Omental fat pad (tissue), 4 donors: ENCODE results near the gene RGSL1. TPM values are rescaled to one million over a fixed set of nuclear protein-coding genes. Genes with fewer than 3 reads are reported as not detected.

ENCODE experiments used
- ATAC-seq: fragments of 150-250 bp; one replicate; pipeline ENCODE4 v1.9.1; 2016; ENCODE audit warnings: mild to moderate bottlenecking, moderate library complexity; ENCODE audit not compliant: low FRiP score
- DNase-seq: peaks from one replicate; pipeline ENCODE4 v3.0.0-alpha.2; 2019; ENCODE audit warnings: low spot score
- total RNA-seq, 4 donors: library from RNA; depleted of rRNA; stranded (reverse); fragments of >200 nt; gene quantifications; one replicate each; pipeline ENCODE4 v1.1.0, GENCODE V29; 2016
- TF ChIP-seq, protein P1 (sequence below), 3 donors: fragments of 450-650 bp; IDR thresholded peaks; one replicate each; pipeline ENCODE4 v1.5.1; 2016 to 2017; ENCODE audit warnings: antibody characterized with exemption in 3 of 3, mild to moderate bottlenecking in 3 of 3, moderate library complexity in 2 of 3

The RGSL1 gene
- total RNA-seq, 4 donors from 2014 or later = 1.7 TPM; not detected in 3

DNA sequence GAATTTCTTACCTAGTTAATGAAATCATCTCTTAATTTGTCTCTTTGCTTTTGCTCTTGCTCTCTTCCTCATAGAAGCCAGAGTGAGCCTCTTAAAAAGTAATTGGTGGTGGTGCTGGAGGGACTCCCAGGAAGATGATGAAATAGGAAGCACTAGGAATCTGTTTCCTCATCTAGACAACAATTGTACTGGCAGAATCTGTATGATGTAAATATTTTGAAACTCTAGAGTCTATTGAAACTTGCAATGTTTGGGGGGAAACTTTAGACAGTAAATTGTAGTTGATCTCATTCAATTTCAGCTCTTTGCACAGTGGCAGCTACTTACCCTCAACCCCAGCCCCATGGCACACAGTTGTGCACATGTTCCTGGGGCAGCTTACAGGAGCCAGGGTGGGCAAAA, 10.6 kb downstream of the RGSL1 start:
- TF ChIP-seq, protein P1, sequence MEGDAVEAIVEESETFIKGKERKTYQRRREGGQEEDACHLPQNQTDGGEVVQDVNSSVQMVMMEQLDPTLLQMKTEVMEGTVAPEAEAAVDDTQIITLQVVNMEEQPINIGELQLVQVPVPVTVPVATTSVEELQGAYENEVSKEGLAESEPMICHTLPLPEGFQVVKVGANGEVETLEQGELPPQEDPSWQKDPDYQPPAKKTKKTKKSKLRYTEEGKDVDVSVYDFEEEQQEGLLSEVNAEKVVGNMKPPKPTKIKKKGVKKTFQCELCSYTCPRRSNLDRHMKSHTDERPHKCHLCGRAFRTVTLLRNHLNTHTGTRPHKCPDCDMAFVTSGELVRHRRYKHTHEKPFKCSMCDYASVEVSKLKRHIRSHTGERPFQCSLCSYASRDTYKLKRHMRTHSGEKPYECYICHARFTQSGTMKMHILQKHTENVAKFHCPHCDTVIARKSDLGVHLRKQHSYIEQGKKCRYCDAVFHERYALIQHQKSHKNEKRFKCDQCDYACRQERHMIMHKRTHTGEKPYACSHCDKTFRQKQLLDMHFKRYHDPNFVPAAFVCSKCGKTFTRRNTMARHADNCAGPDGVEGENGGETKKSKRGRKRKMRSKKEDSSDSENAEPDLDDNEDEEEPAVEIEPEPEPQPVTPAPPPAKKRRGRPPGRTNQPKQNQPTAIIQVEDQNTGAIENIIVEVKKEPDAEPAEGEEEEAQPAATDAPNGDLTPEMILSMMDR (IDR thresholded peaks at IDR 0.05) = no peak
- ATAC-seq (no peak), DNase-seq (no peak)

DNA sequence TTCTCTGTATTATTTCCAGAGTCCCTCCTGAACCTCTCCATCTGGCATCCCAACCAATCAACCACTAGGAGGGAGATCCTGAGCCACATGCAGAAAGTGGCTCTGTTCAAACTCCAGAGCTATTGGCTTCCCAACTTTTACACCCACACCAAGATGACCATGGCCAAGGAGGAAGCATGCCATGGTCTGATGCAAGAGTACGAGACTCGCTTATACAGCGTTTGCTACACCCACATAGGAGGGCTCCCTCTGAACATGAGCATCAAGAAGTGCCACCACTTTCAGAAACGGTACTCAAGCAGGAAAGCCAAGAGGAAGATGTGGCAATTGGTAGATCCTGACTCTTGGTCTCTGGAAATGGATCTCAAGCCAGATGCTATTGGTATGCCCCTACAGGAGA, 23.6 kb downstream of the RGSL1 start:
- TF ChIP-seq, protein P1 (IDR thresholded peaks at IDR 0.05) = no peak
- DNase-seq (no peak), ATAC-seq (no peak)

DNA sequence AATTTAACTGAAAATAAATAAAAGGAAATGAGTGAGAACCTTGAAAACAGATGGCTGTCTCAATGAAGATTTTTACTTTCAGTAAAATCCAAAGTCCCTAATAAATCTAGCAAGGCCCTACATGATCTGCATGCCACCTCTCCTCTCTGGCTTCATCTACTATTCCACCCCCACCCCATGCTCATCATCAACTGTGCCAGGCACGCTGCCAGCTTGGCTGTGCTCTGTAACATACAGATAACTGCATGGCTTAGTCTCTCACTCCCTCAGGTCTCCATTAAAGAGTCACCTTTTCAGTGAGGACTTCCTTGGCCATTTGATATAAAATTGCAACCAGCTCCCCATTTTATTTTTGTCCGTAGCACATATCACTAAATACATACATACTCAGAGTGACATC, 26.7 kb downstream of the RGSL1 start:
- DNase-seq (no peak), ATAC-seq (no peak)
- TF ChIP-seq, protein P1 (IDR thresholded peaks at IDR 0.05) = no peak

DNA sequence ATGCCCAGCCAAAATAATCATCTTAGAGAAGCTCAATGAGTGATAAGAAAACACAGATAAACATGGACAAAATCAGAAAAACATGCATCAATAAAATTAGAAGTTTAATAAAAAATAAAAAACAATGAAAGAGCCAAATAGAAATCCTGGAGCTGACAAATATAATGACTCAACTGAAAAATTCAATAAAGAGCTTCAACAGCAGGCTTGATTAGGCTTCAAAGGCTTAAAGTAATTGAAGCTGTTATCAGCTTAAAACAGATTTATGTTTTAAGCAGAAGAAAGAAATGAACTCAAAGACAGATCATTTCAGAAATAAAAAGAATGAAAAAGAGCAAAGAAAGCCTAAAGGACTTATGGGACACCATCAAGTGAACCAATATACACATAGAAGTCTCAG, 28.3 kb downstream of the RGSL1 start:
- TF ChIP-seq, protein P1 (IDR thresholded peaks at IDR 0.05) = no peak
- ATAC-seq (no peak), DNase-seq (no peak)

DNA sequence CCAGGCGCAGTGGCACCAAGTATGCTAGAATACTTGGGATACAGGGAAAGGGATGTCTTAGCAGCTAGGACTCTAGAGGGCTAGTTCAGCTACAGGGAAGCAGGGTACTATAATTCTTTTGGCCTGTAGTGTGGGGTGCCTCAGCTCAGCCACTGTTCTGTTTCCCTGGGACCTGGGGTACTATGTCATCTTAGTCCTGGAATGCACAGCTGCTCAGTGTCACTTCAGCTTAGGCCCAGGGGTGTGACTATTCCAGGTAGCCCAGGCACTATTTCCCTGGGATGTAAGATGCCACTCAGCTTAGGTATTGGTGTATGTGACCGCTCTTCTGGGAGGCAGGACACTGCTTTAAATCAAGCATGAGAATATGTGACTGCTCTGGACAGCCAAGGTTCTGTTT, 34.1 kb downstream of the RGSL1 start:
- ATAC-seq = no peak
- TF ChIP-seq, protein P1 (IDR thresholded peaks at IDR 0.05) = no peak

DNA sequence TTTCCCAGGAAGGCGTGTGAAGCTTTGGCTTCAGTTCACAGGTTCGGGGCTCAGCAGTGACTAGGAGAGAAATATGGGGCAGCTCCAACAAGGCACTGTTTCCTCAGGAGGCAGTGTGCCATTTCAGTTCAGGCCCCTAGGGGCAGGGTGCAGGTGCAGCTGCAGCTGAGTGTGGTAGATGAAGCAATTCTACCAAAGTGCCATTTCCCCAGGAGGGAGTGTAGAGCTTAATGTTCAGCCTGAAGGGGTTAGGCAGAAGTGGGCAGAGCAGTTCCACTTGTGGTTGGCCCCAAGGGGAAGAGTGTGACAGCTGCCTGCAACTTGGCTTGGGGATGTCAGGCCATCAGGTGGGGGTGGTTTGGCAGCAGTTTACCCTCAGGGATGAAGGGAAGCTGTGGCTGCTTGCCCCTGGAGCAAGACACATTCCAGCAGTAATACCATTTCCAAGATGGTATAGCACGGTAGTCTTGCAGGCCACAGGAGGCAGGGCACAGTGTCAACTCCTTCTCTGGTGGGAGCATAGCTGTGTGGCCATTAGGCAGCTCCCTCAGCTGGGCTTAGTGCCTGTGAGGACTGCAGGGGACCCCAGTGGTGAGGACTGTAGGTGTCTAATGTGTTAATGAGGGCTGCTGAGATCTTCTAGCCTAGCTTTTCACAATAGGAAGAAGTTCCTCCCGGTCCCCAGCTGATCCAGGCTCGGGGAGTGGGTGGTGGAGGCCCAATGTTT, 34.7 kb downstream of the RGSL1 start:
- DNase-seq = no peak
- TF ChIP-seq, protein P1 (IDR thresholded peaks at IDR 0.05) = no peak
- no peak for ATAC-seq

More for the DNA sequence above, 34.1 kb downstream of the RGSL1 start:
- no peak for DNase-seq

DNA sequence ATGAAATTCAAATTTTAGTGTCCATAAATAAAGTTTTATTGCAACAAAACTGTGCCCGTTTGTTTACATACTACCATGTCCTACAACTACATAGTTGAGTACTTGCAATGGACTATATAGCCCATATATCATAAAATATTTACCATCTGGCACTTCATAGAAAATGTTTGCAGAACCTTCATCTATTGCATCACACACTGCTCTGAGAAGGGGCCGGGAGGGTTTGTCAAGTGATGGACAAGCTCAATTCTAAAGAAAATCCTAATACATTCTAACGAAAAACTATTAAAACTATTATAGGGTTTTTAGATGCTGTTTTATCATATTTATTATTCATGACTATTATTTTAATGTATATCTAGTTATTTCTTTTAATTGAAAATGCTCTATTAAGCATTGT, 35.9 kb downstream of the RGSL1 start:
- TF ChIP-seq, protein P1 (IDR thresholded peaks at IDR 0.05) = no peak
- ATAC-seq = no peak
- no peak for DNase-seq
